GM23338 (cell line): ENCODE measurements around the gene JRKL. TPM values are rescaled to one million over a fixed set of nuclear protein-coding genes. Genes with fewer than 3 reads are reported as not detected.

ENCODE experiments used
- ATAC-seq: fragments of 200-7000 bp; cut with Tn5 transposase; 3 replicates; pipeline ENCODE4 v1.9.1; 2020
- DNase-seq: peaks from one replicate; pipeline ENCODE4 v3.0.0-alpha.2; 2015; ENCODE audit warnings: low spot score
- H2AFZ ChIP-seq: fragments of 200-600 bp; sonication (generic); 2 replicates; pipeline ENCODE4 v1.8.0; 2016; ENCODE audit warnings: antibody characterized with exemption, mild to moderate bottlenecking, moderate library complexity
- H3F3A ChIP-seq: fragments of 200-600 bp; sonication (generic); replicated peaks from 2 replicates; pipeline ENCODE4 v1.8.0; 2017; ENCODE audit warnings: antibody characterized with exemption, mixed run types, low read depth
- H3K27ac ChIP-seq: fragments of 200-600 bp; sonication (generic); 2 replicates; pipeline ENCODE4 v1.6.1; 2016; ENCODE audit warnings: low read depth
- H3K27me3 ChIP-seq: fragments of 200-600 bp; sonication (generic); 2 replicates; pipeline ENCODE4 v1.8.0; 2016; ENCODE audit warnings: mild to moderate bottlenecking, mixed run types, moderate library complexity; ENCODE audit not compliant: insufficient read depth
- H3K36me3 ChIP-seq: fragments of 200-600 bp; sonication (generic); 2 replicates; pipeline ENCODE4 v1.8.0; 2016; ENCODE audit warnings: mild to moderate bottlenecking; ENCODE audit not compliant: insufficient read depth
- H3K4me1 ChIP-seq: fragments of 200-600 bp; sonication (generic); 2 replicates; pipeline ENCODE4 v1.8.0; 2016; ENCODE audit warnings: mild to moderate bottlenecking, moderate library complexity; ENCODE audit not compliant: insufficient read depth
- H3K4me2 ChIP-seq: fragments of 200-600 bp; sonication (generic); 2 replicates; pipeline ENCODE4 v1.7.1; 2017; ENCODE audit warnings: mixed run types
- H3K4me3 ChIP-seq: fragments of 200-600 bp; sonication (generic); 2 replicates; pipeline ENCODE4 v1.6.1; 2016; ENCODE audit warnings: mixed run types
- H3K79me2 ChIP-seq: fragments of 200-600 bp; sonication (generic); replicated peaks from 2 replicates; pipeline ENCODE4 v1.8.0; 2017; ENCODE audit warnings: mild to moderate bottlenecking; ENCODE audit not compliant: insufficient read depth
- H3K9me2 ChIP-seq: fragments of 200-600 bp; sonication (generic); 2 replicates; pipeline ENCODE4 v1.8.0; 2017; ENCODE audit not compliant: insufficient read depth
- H4K20me1 ChIP-seq: fragments of 200-600 bp; sonication (generic); replicated peaks from 2 replicates; pipeline ENCODE4 v1.8.0; 2017; ENCODE audit warnings: mild to moderate bottlenecking; ENCODE audit not compliant: insufficient read depth
- H3K27ac Mint-ChIP-seq: 2 replicates; pipeline ENCODE4 v1.8.0; 2020; ENCODE audit warnings: inconsistent platforms, mild to moderate bottlenecking, moderate library complexity, mixed read lengths
- H3K27me3 Mint-ChIP-seq: 3 replicates; pipeline ENCODE4 v1.8.0; 2022; ENCODE audit warnings: low read depth, mild to moderate bottlenecking, moderate library complexity, mixed read lengths, inconsistent platforms; ENCODE audit not compliant: insufficient read depth, poor library complexity
- H3K36me3 Mint-ChIP-seq: 3 replicates; pipeline ENCODE4 v1.8.0; 2021; ENCODE audit warnings: low read depth, mild to moderate bottlenecking, inconsistent platforms, moderate library complexity, mixed read lengths
- H3K4me1 Mint-ChIP-seq: 3 replicates; pipeline ENCODE4 v1.8.0; 2020; ENCODE audit warnings: mild to moderate bottlenecking, inconsistent platforms, mixed read lengths
- H3K4me3 Mint-ChIP-seq: 3 replicates; pipeline ENCODE4 v1.8.0; 2021; ENCODE audit warnings: moderate library complexity, mild to moderate bottlenecking, inconsistent platforms, mixed read lengths
- H3K9me3 Mint-ChIP-seq: 3 replicates; pipeline ENCODE4 v1.8.0; 2020; ENCODE audit warnings: moderate library complexity, mild to moderate bottlenecking, inconsistent platforms, mixed read lengths
- CREB1 ChIP-seq: fragments of 250-450 bp; sonication (Bioruptor Pico); IDR thresholded peaks from 2 replicates; pipeline ENCODE4 v1.5.0; 2020; ENCODE audit warnings: low read depth, mild to moderate bottlenecking, moderate library complexity
- CTCF ChIP-seq, 2 experiments: fragments of 200-600 bp in 1 of 2; sonication (generic) in 1 of 2; conservative IDR thresholded peaks; 2 replicates each; pipeline versions ENCODE4 v1.5.1 to v1.6.1; 2016 to 2017; ENCODE audit warnings: antibody characterized with exemption in 2 of 2, low read depth in 2 of 2, mild to moderate bottlenecking in 2 of 2, moderate library complexity in 1 of 2
- ETS1 ChIP-seq: IDR thresholded peaks from 2 replicates; pipeline ENCODE4 v1.6.1; 2016; ENCODE audit warnings: antibody characterized with exemption
- EZH2 ChIP-seq: fragments of 200-600 bp; sonication (generic); IDR thresholded peaks from one replicate; pipeline ENCODE4 v1.8.0; 2017; ENCODE audit warnings: antibody characterized with exemption, mild to moderate bottlenecking, low read depth; ENCODE audit not compliant: unreplicated experiment
- EZH2phosphoT487 ChIP-seq: fragments of 200-600 bp; sonication (generic); IDR thresholded peaks from one replicate; pipeline ENCODE4 v1.8.1; 2018; ENCODE audit warnings: antibody characterized with exemption; ENCODE audit not compliant: unreplicated experiment
- JUNB ChIP-seq: IDR thresholded peaks from one replicate; pipeline ENCODE4 v1.6.1; 2016; ENCODE audit warnings: antibody characterized with exemption; ENCODE audit not compliant: unreplicated experiment
- NANOG ChIP-seq: IDR thresholded peaks from 2 replicates; pipeline ENCODE4 v1.6.1; 2016; ENCODE audit warnings: antibody characterized with exemption, borderline replicate concordance
- POLR2AphosphoS5 ChIP-seq: IDR thresholded peaks from 2 replicates; pipeline ENCODE4 v1.6.1; 2016; ENCODE audit warnings: antibody characterized with exemption, low read depth
- REST ChIP-seq: IDR thresholded peaks from one replicate; pipeline ENCODE4 v1.6.1; 2018; ENCODE audit warnings: antibody characterized with exemption; ENCODE audit not compliant: unreplicated experiment
- STAT1 ChIP-seq: IDR thresholded peaks from one replicate; pipeline ENCODE4 v1.6.1; 2016; ENCODE audit warnings: antibody characterized with exemption; ENCODE audit not compliant: unreplicated experiment
- ZNF114 ChIP-seq: fragments of 250-450 bp; sonication (Bioruptor Pico); IDR thresholded peaks from 2 replicates; pipeline ENCODE4 v1.5.0; 2020; ENCODE audit warnings: mild to moderate bottlenecking, moderate library complexity
- polyA plus RNA-seq: library from polyadenylated mRNA; unstranded; fragments of >200 nt; fragmentation: Nextera tagmentation; extraction: Ambion mirVana; gene quantifications from 2 replicates; pipeline ENCODE4 v1.2.1, GENCODE V29; 2016
- total RNA-seq: library from RNA; depleted of rRNA; stranded (reverse); fragments of >200 nt; shearing (Covaris generic); gene quantifications from 2 replicates; pipeline ENCODE4 v1.2.3, GENCODE V29; 2014

The JRKL gene
- total and polyA plus RNA-seq, 2 experiments from 2014 or later: 3.8 to 5.2 TPM

GRCh38 chr11:96357794-96358193 is 32.0 kb upstream of the JRKL start (continued):
- TF ChIP-seq CTCF (conservative IDR thresholded peaks at IDR 0.05; ENCODE audit: low read depth in 2 of 2) (no peak), ZNF114 (CRISPR knock-in tag) (no peak), STAT1 (no peak), ETS1 (no peak)

- peaks cover 4% of the 10 kb centered on the region; the same call in 1 of the 3 replicates for H3K4me1 Mint-ChIP-seq
- no peak overlapping the region for H3K4me3 Mint-ChIP-seq
- no peak overlapping the region for H3K27ac Mint-ChIP-seq
- H3K36me3 Mint-ChIP-seq: no peaks in the 10 kb centered on the region
- Histone ChIP-seq H4K20me1 (no peaks in the 10 kb centered on the region), H3K4me3 (no peak overlapping the region), H3K27ac (no peak overlapping the region), H2AFZ (no peak overlapping the region), H3K27me3 (no peaks in the 10 kb centered on the region), H3K4me1 (no peaks in the 10 kb centered on the region), H3K4me2 (no peak overlapping the region), H3F3A (no peaks in the 10 kb centered on the region), H3K36me3 (no peaks in the 10 kb centered on the region), H3K79me2 (no peaks in the 10 kb centered on the region), H3K9me2 (no peaks in the 10 kb centered on the region)
- H3K9me3 Mint-ChIP-seq: no peaks in the 10 kb centered on the region
- ATAC-seq (no peak), DNase-seq (no peak)
- H3K27me3 Mint-ChIP-seq: no peaks in the 10 kb centered on the region
- no peak for TF ChIP-seq ETS1
- no peak for TF ChIP-seq REST
- TF ChIP-seq NANOG: no peak
- no peak for TF ChIP-seq CREB1 (CRISPR knock-in tag)
- TF ChIP-seq CTCF (conservative IDR thresholded peaks at IDR 0.05; ENCODE audit: low read depth in 2 of 2): no peak
- no peak for TF ChIP-seq ZNF114 (CRISPR knock-in tag)
- no peak for TF ChIP-seq JUNB
- TF ChIP-seq STAT1: no peak
- TF ChIP-seq EZH2: no peak
- TF ChIP-seq EZH2phosphoT487: no peak
- no peak for TF ChIP-seq POLR2AphosphoS5
Observed at GRCh38 chr11:96358321-96358720, 31.5 kb upstream of the JRKL start.
